ENCODE data around the gene NAA20. TPM values are rescaled to one million over a fixed set of nuclear protein-coding genes. Genes with fewer than 3 reads are reported as not detected.

NAA20 gene
- total and polyA plus RNA-seq, 2 of the 13 experiments (the other 11 are each of a cell fraction or from before 2014, with no cell fraction given): 81.9 to 82.8 TPM

DNA sequence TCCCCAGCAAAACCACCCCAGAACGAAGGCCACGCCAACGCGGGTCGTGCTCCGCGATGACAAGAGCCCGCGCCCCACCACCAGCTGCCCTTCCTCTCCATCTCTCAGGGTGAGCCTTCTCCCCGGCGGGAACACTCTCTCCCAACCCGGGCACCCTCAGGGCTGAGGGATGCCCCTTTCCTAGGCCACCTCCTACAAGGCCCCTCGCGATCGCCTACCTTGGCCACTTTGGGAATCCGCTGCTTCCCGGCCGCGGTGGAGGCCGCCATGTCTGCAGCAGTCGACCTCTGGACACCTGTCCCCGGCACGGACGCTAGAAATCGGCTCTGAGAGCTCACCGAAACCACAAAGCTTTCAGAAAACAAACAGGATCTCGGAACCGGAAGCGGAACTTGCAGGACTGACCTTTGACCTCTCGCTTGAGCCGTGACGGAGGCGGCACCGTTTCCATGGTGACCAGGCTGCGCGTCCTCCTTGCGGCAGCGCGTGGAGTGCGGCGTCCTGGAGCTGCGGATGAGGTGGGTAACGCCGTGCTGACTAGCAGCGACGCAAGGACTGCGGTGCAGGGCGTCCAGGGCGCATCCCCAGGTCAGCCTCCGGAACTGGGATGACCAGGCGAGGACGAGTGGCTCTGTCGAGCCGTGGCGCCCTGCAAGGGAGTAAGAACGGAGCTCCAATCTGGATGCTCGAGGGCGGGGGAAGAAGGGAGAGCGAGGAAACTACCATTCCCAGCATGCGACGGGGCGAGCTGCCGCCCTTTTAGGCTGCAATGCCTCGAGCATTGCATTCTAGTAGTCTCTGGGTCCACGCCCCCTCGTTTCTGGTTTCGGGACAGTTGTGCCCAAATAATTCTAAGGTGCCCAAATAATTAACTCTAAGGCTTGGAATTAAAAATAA, 35.2 kb downstream of the NAA20 start, which contains the start of the genes CFAP61 and CRNKL1 (continued):
- TF ChIP-seq PTBP1 (IDR thresholded peaks at IDR 0.05; ENCODE audit: low read depth, low read length, poor library complexity, severe bottlenecking) (no peak), SMAD1 (CRISPR knock-in tag; IDR thresholded peaks at IDR 0.05; ENCODE audit: borderline replicate concordance, low read depth) (peak; percentile 100; the same call in 1 of the 2 replicates), ZNF556 (CRISPR knock-in tag; IDR thresholded peaks at IDR 0.05; ENCODE audit: borderline replicate concordance) (peak; percentile 96), ZNF761 (CRISPR knock-in tag; conservative IDR thresholded peaks at IDR 0.05) (peak; percentile 78), ZSCAN31 (CRISPR knock-in tag; IDR thresholded peaks at IDR 0.05; ENCODE audit: low read depth) (peak; percentile 93), GLI4 (CRISPR knock-in tag; IDR thresholded peaks at IDR 0.05; ENCODE audit: borderline replicate concordance) (0 out of 2 replicates have a peak, but pooled peaks have one; percentile 56), ZFX (CRISPR knock-in tag; IDR thresholded peaks at IDR 0.05; ENCODE audit: low read depth) (peak; percentile 97), ZNF335 (CRISPR knock-in tag; IDR thresholded peaks at IDR 0.05) (peak; percentile 88; the same call in 1 of the 2 replicates), HOXA9 (CRISPR knock-in tag; IDR thresholded peaks at IDR 0.05; ENCODE audit: borderline replicate concordance) (no peak; the same call in 1 of the 2 replicates), FOSL2 (CRISPR knock-in tag; IDR thresholded peaks at IDR 0.05) (peak; percentile 68), GABPB1 (CRISPR knock-in tag; IDR thresholded peaks at IDR 0.05) (peak; percentile 100), ZBTB3 (CRISPR knock-in tag; IDR thresholded peaks at IDR 0.05; ENCODE audit: borderline replicate concordance, low read depth) (0 out of 2 replicates have a peak, but pooled peaks have one; percentile 53)
- TF ChIP-seq, protein P1, sequence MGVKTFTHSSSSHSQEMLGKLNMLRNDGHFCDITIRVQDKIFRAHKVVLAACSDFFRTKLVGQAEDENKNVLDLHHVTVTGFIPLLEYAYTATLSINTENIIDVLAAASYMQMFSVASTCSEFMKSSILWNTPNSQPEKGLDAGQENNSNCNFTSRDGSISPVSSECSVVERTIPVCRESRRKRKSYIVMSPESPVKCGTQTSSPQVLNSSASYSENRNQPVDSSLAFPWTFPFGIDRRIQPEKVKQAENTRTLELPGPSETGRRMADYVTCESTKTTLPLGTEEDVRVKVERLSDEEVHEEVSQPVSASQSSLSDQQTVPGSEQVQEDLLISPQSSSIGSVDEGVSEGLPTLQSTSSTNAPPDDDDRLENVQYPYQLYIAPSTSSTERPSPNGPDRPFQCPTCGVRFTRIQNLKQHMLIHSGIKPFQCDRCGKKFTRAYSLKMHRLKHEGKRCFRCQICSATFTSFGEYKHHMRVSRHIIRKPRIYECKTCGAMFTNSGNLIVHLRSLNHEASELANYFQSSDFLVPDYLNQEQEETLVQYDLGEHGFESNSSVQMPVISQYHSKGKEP (CRISPR knock-in tag; IDR thresholded peaks at IDR 0.05): no peak
- TF ChIP-seq, protein P2, sequence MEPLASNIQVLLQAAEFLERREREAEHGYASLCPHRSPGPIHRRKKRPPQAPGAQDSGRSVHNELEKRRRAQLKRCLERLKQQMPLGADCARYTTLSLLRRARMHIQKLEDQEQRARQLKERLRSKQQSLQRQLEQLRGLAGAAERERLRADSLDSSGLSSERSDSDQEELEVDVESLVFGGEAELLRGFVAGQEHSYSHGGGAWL (CRISPR knock-in tag; IDR thresholded peaks at IDR 0.05): peak; percentile 98
- TF ChIP-seq, protein P3, sequence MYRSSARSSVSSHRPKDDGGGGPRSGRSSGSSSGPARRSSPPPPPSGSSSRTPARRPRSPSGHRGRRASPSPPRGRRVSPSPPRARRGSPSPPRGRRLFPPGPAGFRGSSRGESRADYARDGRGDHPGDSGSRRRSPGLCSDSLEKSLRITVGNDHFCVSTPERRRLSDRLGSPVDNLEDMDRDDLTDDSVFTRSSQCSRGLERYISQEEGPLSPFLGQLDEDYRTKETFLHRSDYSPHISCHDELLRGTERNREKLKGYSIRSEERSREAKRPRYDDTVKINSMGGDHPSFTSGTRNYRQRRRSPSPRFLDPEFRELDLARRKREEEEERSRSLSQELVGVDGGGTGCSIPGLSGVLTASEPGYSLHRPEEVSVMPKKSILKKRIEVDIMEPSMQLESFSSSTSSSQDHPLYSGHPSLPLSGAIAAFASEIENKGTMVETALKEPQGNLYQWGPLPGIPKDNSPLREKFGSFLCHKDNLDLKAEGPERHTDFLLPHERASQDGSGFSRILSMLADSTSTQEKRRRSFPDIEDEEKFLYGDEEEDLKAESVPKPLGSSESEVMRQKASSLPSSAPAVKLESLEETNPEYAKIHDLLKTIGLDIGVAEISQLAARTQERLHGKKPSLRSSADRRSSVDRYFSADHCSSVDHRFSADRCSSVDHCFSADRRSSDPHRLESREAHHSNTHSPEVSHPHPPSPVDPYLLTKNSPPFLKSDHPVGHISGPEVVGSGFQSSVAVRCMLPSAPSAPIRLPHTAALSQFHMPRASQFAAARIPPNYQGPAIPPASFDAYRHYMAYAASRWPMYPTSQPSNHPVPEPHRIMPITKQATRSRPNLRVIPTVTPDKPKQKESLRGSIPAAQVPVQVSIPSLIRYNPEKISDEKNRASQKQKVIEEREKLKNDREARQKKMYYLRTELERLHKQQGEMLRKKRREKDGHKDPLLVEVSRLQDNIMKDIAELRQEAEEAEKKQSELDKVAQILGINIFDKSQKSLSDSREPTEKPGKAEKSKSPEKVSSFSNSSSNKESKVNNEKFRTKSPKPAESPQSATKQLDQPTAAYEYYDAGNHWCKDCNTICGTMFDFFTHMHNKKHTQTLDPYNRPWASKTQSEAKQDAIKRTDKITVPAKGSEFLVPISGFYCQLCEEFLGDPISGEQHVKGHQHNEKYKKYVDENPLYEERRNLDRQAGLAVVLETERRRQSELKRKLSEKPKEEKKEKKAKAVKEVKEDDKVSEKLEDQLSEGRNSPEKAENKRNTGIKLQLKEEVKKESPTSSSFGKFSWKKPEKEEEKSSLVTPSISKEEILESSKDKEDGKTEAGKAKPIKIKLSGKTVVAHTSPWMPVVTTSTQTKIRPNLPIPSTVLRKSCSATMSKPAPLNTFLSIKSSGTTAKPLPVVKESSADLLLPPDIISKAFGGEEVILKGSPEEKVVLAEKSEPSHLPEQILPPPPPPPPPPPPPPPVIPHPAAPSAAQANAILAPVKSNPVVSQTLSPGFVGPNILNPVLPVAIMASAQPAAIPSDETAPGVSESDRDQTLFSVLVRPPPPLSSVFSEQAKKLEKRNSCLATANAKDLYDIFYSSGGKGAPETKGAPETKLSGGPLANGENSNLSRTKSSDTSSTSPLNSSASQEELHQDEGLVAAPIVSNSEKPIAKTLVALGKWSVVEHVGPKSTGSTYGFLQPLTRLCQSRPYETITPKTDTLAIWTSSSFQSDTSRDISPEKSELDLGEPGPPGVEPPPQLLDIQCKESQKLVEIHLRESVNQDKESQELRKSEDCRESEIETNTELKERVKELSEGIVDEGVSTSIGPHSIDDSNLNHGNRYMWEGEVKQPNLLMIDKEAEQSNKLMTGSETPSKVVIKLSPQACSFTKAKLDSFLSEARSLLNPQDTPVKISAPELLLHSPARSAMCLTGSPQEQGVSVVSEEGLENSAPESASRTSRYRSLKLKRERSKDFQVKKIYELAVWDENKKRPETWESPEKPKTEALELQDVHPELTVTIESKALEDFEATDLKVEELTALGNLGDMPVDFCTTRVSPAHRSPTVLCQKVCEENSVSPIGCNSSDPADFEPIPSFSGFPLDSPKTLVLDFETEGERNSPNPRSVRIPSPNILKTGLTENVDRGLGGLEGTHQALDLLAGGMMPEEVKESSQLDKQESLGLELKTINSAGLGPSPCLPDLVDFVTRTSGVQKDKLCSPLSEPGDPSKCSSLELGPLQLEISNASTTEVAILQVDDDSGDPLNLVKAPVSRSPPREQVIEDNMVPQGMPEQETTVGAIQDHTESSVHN (CRISPR knock-in tag; IDR thresholded peaks at IDR 0.05): peak; percentile 80
